B cell (primary cell): ENCODE data around the gene CAPZB.

Source experiments
- CTCF ChIP-seq: fragments of 200-600 bp; IDR thresholded peaks from one replicate; pipeline ENCODE4 v1.8.0; 2022; ENCODE audit warnings: antibody characterized with exemption, mild to moderate bottlenecking
- EZH2 ChIP-seq: IDR thresholded peaks from 2 replicates; pipeline ENCODE4 v1.6.1; 2012; ENCODE audit warnings: borderline replicate concordance, low read depth, mild to moderate bottlenecking, moderate library complexity, low read length; ENCODE audit not compliant: insufficient read depth, poor library complexity, severe bottlenecking

- TF ChIP-seq CTCF (no peak), EZH2 (no peak)
These were observed 42.9 kb downstream of the CAPZB start for GRCh38 chr1:19442154-19443096.
